ENCODE data around the gene SLC35D2.

DNA sequence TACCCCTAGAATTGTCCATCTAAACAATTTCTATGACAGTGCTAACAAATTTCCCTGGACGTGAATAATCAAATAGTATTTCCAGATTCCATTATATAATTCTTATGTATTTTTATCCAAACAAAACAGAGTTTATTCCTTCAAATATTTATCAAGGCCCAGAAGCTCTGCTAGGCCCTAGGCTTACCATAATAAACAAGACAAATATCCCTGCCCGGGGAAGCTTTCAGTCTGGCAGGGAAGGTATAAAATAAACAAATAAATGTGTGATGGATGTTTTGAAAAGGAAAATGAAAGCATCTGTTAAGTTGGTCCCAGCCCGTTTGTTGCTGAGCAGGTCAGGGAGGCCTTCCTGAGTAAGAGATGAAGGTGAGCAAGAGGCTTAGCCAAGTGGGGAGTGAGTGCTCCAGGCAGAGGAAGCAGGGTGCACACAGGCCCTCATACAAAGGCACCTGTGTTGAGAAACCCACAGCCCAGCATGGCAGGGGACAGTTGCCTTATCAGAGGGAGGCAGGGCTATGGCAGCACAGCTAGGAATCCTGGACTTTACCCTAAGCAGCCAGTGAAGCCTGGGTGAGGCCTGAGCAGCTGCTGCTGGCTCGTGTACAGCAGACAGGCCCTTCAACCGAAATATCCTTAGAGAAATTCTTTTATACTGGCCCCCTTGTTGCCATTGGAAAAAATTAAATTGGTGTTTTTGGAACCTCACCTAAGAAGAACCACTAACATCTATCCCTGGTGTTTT lies 7.7 kb upstream of the SLC35D2 start:
- TF ChIP-seq POLR2AphosphoS5 (IDR thresholded peaks at IDR 0.05), result no peak
- TF ChIP-seq, protein P1, sequence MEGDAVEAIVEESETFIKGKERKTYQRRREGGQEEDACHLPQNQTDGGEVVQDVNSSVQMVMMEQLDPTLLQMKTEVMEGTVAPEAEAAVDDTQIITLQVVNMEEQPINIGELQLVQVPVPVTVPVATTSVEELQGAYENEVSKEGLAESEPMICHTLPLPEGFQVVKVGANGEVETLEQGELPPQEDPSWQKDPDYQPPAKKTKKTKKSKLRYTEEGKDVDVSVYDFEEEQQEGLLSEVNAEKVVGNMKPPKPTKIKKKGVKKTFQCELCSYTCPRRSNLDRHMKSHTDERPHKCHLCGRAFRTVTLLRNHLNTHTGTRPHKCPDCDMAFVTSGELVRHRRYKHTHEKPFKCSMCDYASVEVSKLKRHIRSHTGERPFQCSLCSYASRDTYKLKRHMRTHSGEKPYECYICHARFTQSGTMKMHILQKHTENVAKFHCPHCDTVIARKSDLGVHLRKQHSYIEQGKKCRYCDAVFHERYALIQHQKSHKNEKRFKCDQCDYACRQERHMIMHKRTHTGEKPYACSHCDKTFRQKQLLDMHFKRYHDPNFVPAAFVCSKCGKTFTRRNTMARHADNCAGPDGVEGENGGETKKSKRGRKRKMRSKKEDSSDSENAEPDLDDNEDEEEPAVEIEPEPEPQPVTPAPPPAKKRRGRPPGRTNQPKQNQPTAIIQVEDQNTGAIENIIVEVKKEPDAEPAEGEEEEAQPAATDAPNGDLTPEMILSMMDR (IDR thresholded peaks at IDR 0.05), result no peak
- TF ChIP-seq EP300 (IDR thresholded peaks at IDR 0.05), result no peak
- TF ChIP-seq POLR2A (IDR thresholded peaks at IDR 0.05), result no peak
